Endothelial cell of umbilical vein (primary cell): Measurements from ENCODE around the gene PLLP. TPM values are rescaled to one million over a fixed set of nuclear protein-coding genes. Genes with fewer than 3 reads are reported as not detected.

Experiments used
- BruUV-seq: library from RNA; stranded (reverse); fragments of 400-500 nt; replicated peaks from 2 replicates; lab custom pipeline; 2021; lab: Mats Ljungman, UMichigan
- CTCF ChIA-PET: fragments of 300-600, 350-600 bp; sonication (Branson Sonifier 250); formaldehyde crosslinking; loops from one replicate; lab custom pipeline; 2021; ENCODE audit warnings: antibody characterized with exemption, inconsistent platforms; lab: Charles Lee
- POLR2A ChIA-PET: fragments of 300-600, 350-600 bp; sonication (Branson Sonifier 250); formaldehyde crosslinking; loops from one replicate; lab custom pipeline; 2021; ENCODE audit warnings: antibody characterized with exemption, inconsistent platforms; lab: Charles Lee
- DNase-seq: peaks from one replicate; pipeline ENCODE4 v3.0.0-alpha.2; 2011; ENCODE audit warnings: low read depth, low spot score
- FAIRE-seq: peaks from 2 replicates; lab custom pipeline; 2011; peaks lifted over from hg19 to GRCh38; lab: Jason Lieb, UNC
- H2AFZ ChIP-seq: 2 replicates; pipeline ENCODE4 v1.6.0; 2012; ENCODE audit warnings: low read depth, low read length, control low read depth, inconsistent platforms
- H3K27ac ChIP-seq: 2 replicates; pipeline ENCODE4 v1.5.1; 2011; ENCODE audit warnings: low read depth, mild to moderate bottlenecking, control low read depth, low read length, moderate library complexity; ENCODE audit not compliant: insufficient read depth
- H3K27me3 ChIP-seq, 2 experiments: 2 replicates each; pipeline versions ENCODE4 v1.6.0 to v1.6.1; 2011; ENCODE audit warnings: low read length in 2 of 2, mixed read lengths in 1 of 2; ENCODE audit not compliant: control insufficient read depth in 2 of 2, insufficient read depth in 2 of 2
- H3K36me3 ChIP-seq, 2 experiments: 2 replicates in 1 of 2; 3 replicates in 1 of 2; pipeline ENCODE4 v1.5.1; 2011; ENCODE audit warnings: low read length in 2 of 2, mild to moderate bottlenecking in 1 of 2, moderate library complexity in 1 of 2; ENCODE audit not compliant: control insufficient read depth in 2 of 2, insufficient read depth in 2 of 2; ENCODE audit errors: extremely low read depth in 1 of 2
- H3K4me1 ChIP-seq: 3 replicates; pipeline ENCODE4 v1.5.1; 2011; ENCODE audit warnings: mild to moderate bottlenecking, low read length; ENCODE audit not compliant: control insufficient read depth, insufficient read depth; ENCODE audit errors: extremely low read depth
- H3K4me2 ChIP-seq: 2 replicates; pipeline ENCODE4 v1.6.1; 2011; ENCODE audit warnings: low read length, control low read depth, mixed read lengths; ENCODE audit not compliant: insufficient read depth
- H3K4me3 ChIP-seq, 3 experiments: fragments of 200-600 bp in 1 of 3; sonication (generic), shearing (Covaris generic) in 1 of 3; replicated peaks in 1 of 3; 2 replicates each; pipeline ENCODE4 v1.5.1; 2011 to 2016; ENCODE audit warnings: control low read depth in 3 of 3, low read length in 3 of 3, mild to moderate bottlenecking in 2 of 3, inconsistent platforms in 1 of 3, low read depth in 1 of 3, moderate library complexity in 1 of 3; ENCODE audit not compliant: insufficient read depth in 1 of 3
- H3K79me2 ChIP-seq: 2 replicates; pipeline ENCODE4 v1.6.0; 2012; ENCODE audit warnings: low read length, inconsistent platforms; ENCODE audit not compliant: control insufficient read depth, insufficient read depth
- H3K9ac ChIP-seq: replicated peaks from 2 replicates; pipeline ENCODE3; 2011; ENCODE audit warnings: low read length, control low read depth; ENCODE audit not compliant: insufficient read depth; ENCODE audit errors: extremely low read depth
- H3K9me1 ChIP-seq: replicated peaks from 3 replicates; pipeline ENCODE4 v1.6.0; 2011; ENCODE audit warnings: mild to moderate bottlenecking, low read length; ENCODE audit not compliant: control insufficient read depth, insufficient read depth; ENCODE audit errors: extremely low read depth
- H3K9me3 ChIP-seq: replicated peaks from 2 replicates; pipeline ENCODE4 v1.5.1; 2012; ENCODE audit warnings: low read length, inconsistent platforms; ENCODE audit not compliant: control insufficient read depth, insufficient read depth
- H4K20me1 ChIP-seq: replicated peaks from 2 replicates; pipeline ENCODE3; 2011; ENCODE audit warnings: mild to moderate bottlenecking, low read length; ENCODE audit not compliant: control insufficient read depth, insufficient read depth; ENCODE audit errors: extremely low read depth
- CTCF ChIP-seq, 2 donors: IDR thresholded peaks; 1 replicate in 1 of 2; 2 replicates in 1 of 2; pipeline ENCODE4 v1.5.1; 2011; ENCODE audit warnings: low read length in 2 of 2, mild to moderate bottlenecking in 2 of 2, moderate library complexity in 2 of 2, control low read depth in 1 of 2, inconsistent platforms in 1 of 2, low read depth in 1 of 2; ENCODE audit not compliant: insufficient read depth in 1 of 2; ENCODE audit errors: extremely low read depth in 1 of 2
- EZH2 ChIP-seq: IDR thresholded peaks from 2 replicates; pipeline ENCODE4 v1.6.1; 2012; ENCODE audit warnings: borderline replicate concordance, low read depth, mild to moderate bottlenecking, moderate library complexity, low read length, inconsistent platforms; ENCODE audit not compliant: severe bottlenecking
- FOS ChIP-seq: IDR thresholded peaks from 2 replicates; pipeline ENCODE4 v1.6.1; 2011; ENCODE audit warnings: mild to moderate bottlenecking, low read length, moderate library complexity, borderline replicate concordance; ENCODE audit not compliant: insufficient read depth
- GATA2 ChIP-seq: IDR thresholded peaks from 2 replicates; pipeline ENCODE4 v1.7.0; 2011; ENCODE audit warnings: low read depth, mild to moderate bottlenecking, moderate library complexity, mixed read lengths, low read length; ENCODE audit not compliant: insufficient read length, insufficient read depth
- JUN ChIP-seq: IDR thresholded peaks from 2 replicates; pipeline ENCODE4 v1.6.1; 2011; ENCODE audit warnings: borderline replicate concordance, low read depth; ENCODE audit not compliant: insufficient read length, insufficient read depth
- MAX ChIP-seq: IDR thresholded peaks from 2 replicates; pipeline ENCODE4 v1.6.1; 2011; ENCODE audit not compliant: insufficient read depth, insufficient read length
- MYC ChIP-seq: IDR thresholded peaks from one replicate; pipeline ENCODE4 v1.6.1; 2011; ENCODE audit warnings: mild to moderate bottlenecking, low read depth, low read length
- POLR2A ChIP-seq: IDR thresholded peaks from 2 replicates; pipeline ENCODE4 v1.6.1; 2012; ENCODE audit warnings: low read depth, mild to moderate bottlenecking, control low read depth, low read length
- POLR2AphosphoS5 ChIP-seq: IDR thresholded peaks from 2 replicates; pipeline ENCODE4 v1.6.1; 2012; ENCODE audit warnings: low read depth, mild to moderate bottlenecking, control low read depth, low read length, moderate library complexity; ENCODE audit not compliant: insufficient read depth
- dilution Hi-C: fragments of 300-500 bp; cut with MboI; formaldehyde crosslinking; loops from one replicate; pipeline ENCODE4 v1.15.0; 2019; ENCODE audit warnings: low sequenced_read_pairs; ENCODE audit not compliant: extremely low pct_ligation_motif_present
- intact Hi-C: fragments of 100-400 bp; cut with micrococcal nuclease; formaldehyde crosslinking; loops from one replicate; pipeline ENCODE4 v1.10.0; 2022
- polyA plus RNA-seq, 4 experiments: library from polyadenylated mRNA; depleted of rRNA in 3 of 4; stranded (reverse) in 3 of 4; unstranded in 1 of 4; fragments of >200 nt; gene quantifications; 2 replicates each; pipeline versions ENCODE4 v1.2.1 to v1.2.3, GENCODE V29; 2011 to 2012; ENCODE audit warnings: missing spikeins in 1 of 4
- total RNA-seq: library from RNA; stranded (reverse); gene quantifications from 2 replicates; pipeline ENCODE4 v1.2.3, GENCODE V29; 2021

Gene PLLP
- total and polyA plus RNA-seq, 2 donors (not counting 3 experiments of a cell fraction or from before 2014, with no cell fraction given): 4.4 to 14.4 TPM

- Histone ChIP-seq H3K4me2 (no peak overlapping the region), H2AFZ (peak overlapping the region; percentile 13), H3K27ac (no peak overlapping the region), H3K4me1 (peaks cover 17% of the 10 kb centered on the region), H3K9me1 (no peaks in the 10 kb centered on the region), H3K79me2 (no peaks in the 10 kb centered on the region), H3K9me3 (no peaks in the 10 kb centered on the region), H3K4me3 (no peak overlapping the region), H3K27me3 (no peaks in the 10 kb centered on the region), H3K36me3 (no peaks in the 10 kb centered on the region), H4K20me1 (no peaks in the 10 kb centered on the region), H3K9ac (no peak overlapping the region)
- intact Hi-C loops (loop anchor here (1.0 kb wide), 1 partner anchor 12 kb away; no protein-coding TSS in a partner anchor), dilution Hi-C loops (loop anchor here (25.0 kb wide), 1 partner anchor 108 kb away; the partner anchor contains the start of gene CCL17)
- POLR2A ChIA-PET: interaction anchor here (0.6 kb wide), 1 partner anchor 110 kb away, joined by 8 read pairs; no protein-coding TSS in a partner anchor
- no peak for DNase-seq
- TF ChIP-seq POLR2AphosphoS5 (no peak), GATA2 (no peak), MYC (no peak), JUN (no peak), EZH2 (no peak), FOS (no peak), POLR2A (no peak), MAX (no peak), CTCF (IDR thresholded peaks at IDR 0.05; ENCODE audit: extremely low read depth in 1 of 2, insufficient read depth in 1 of 2, low read depth in 1 of 2, low read length in 2 of 2) (no peak)
- BruUV-seq: no TSS peak
- CTCF ChIA-PET: interaction anchor here (0.7 to 15.9 kb wide), 5 partner anchors 11 to 216 kb away, joined by 3 to 507 read pairs (median 3); no protein-coding TSS in a partner anchor
- no peak for FAIRE-seq
Measured at GRCh38 chr16:57303910-57304168, 19.4 kb upstream of the PLLP start.
